IPS-18c (cell line): Measurements from ENCODE around the gene CCDC51.
"Not testable (repeated sequence)": the region's sequence is repeated elsewhere in the genome, so short reads cannot be mapped to it uniquely, and the experiment has no call there.

Experiments used
- H3K4me3 ChIP-seq: 2 replicates; pipeline ENCODE4 v1.7.0; 2013; ENCODE audit warnings: low read depth, mild to moderate bottlenecking, low read length, moderate library complexity; ENCODE audit not compliant: insufficient read depth
- H3K9me3 ChIP-seq: one replicate; pipeline ENCODE4 v1.6.1; 2013; ENCODE audit warnings: mild to moderate bottlenecking, low read length, moderate library complexity; ENCODE audit not compliant: control insufficient read depth, insufficient read depth

The CCDC51 gene

GRCh38 chr3:48405343-48405881 lies 34.5 kb downstream of the CCDC51 start:
- Histone ChIP-seq H3K4me3 (no peak overlapping the region), H3K9me3 (no peaks in the 10 kb centered on the region)

- H3K4me3 ChIP-seq = no peak overlapping the region
- H3K9me3 ChIP-seq = no peaks in the 10 kb centered on the region
Observed at GRCh38 chr3:48404440-48405342, 35.2 kb downstream of the CCDC51 start.

- Histone ChIP-seq H3K4me3 (no peak overlapping the region), H3K9me3 (no peaks in the 10 kb centered on the region)
Observed at GRCh38 chr3:48403533-48404439, 36.1 kb downstream of the CCDC51 start.

- no peaks in the 10 kb centered on the region for H3K9me3 ChIP-seq
- H3K4me3 ChIP-seq = no peak overlapping the region
Observed at GRCh38 chr3:48402907-48403306, 37.0 kb downstream of the CCDC51 start.

GRCh38 chr3:48402281-48402732 lies 37.6 kb downstream of the CCDC51 start:
- Histone ChIP-seq H3K4me3 (no peak overlapping the region), H3K9me3 (no peaks in the 10 kb centered on the region)

GRCh38 chr3:48401434-48401901 lies 38.5 kb downstream of the CCDC51 start:
- H3K9me3 ChIP-seq, H3K4me3 ChIP-seq: not testable (repeated sequence)

GRCh38 chr3:48400824-48401433 lies 39.0 kb downstream of the CCDC51 start:
- H3K4me3 ChIP-seq = no peak overlapping the region
- H3K9me3 ChIP-seq = no peaks in the 10 kb centered on the region

- H3K9me3 ChIP-seq = no peaks in the 10 kb centered on the region
- H3K4me3 ChIP-seq = no peak overlapping the region
Observed at GRCh38 chr3:48399387-48400172, 40.3 kb downstream of the CCDC51 start.

- Histone ChIP-seq H3K9me3 (no peaks in the 10 kb centered on the region), H3K4me3 (no peak overlapping the region)
Observed at GRCh38 chr3:48398701-48399386, 41.1 kb downstream of the CCDC51 start.

- Histone ChIP-seq H3K4me3 (no peak overlapping the region), H3K9me3 (no peaks in the 10 kb centered on the region)
Observed at GRCh38 chr3:48397767-48398681, 41.9 kb downstream of the CCDC51 start.

- Histone ChIP-seq H3K4me3 (no peak overlapping the region), H3K9me3 (no peaks in the 10 kb centered on the region)
Observed at GRCh38 chr3:48395714-48396113, 44.2 kb downstream of the CCDC51 start.

GRCh38 chr3:48394391-48394790 lies 45.5 kb downstream of the CCDC51 start:
- Histone ChIP-seq H3K9me3 (no peaks in the 10 kb centered on the region), H3K4me3 (no peak overlapping the region)

- Histone ChIP-seq H3K9me3 (no peaks in the 10 kb centered on the region), H3K4me3 (no peak overlapping the region)
Observed at GRCh38 chr3:48388966-48389365, 51.0 kb downstream of the CCDC51 start.

GRCh38 chr3:48387634-48388033 lies 52.3 kb downstream of the CCDC51 start:
- H3K4me3 ChIP-seq = no peak overlapping the region
- no peaks in the 10 kb centered on the region for H3K9me3 ChIP-seq
